ENCODE results near the gene KLKB1. TPM values are rescaled to one million over a fixed set of nuclear protein-coding genes. Genes with fewer than 3 reads are reported as not detected.

KLKB1 gene
- total and polyA plus RNA-seq, 9 donors = 0.18 to 1.8 (median 0.60) TPM

GRCh38 chr4:186297013-186297645 lies 69.8 kb downstream of the KLKB1 start:
- no peaks in the 10 kb centered on the region for H3K9me3 ChIP-seq
- H3K27me3 ChIP-seq = no peaks in the 10 kb centered on the region
- H3K27ac ChIP-seq = no peak overlapping the region
- H3K4me3 ChIP-seq = no peak overlapping the region
- H3K36me3 ChIP-seq = no peaks in the 10 kb centered on the region
- 39 to 51% (median 44%) methylated on average over 21 of the region's 21 CpGs for WGBS, 3 donors
- H3K4me1 ChIP-seq (ENCODE audit: insufficient read depth) = no peaks in the 10 kb centered on the region
- TF ChIP-seq EP300 (IDR thresholded peaks at IDR 0.05) (no peak), POLR2A (IDR thresholded peaks at IDR 0.05) (no peak), CTCF (IDR thresholded peaks at IDR 0.05) (peak in 2 of 3 donors; percentile 26 to 33)
- DNase-seq = no peak
- intact Hi-C loops (cut with DNase I) = loop anchor here in 2 of 4 donors (5.0 to 10.0 kb wide), 2 partner anchors 288 to 290 kb away; no protein-coding TSS in a partner anchor

GRCh38 chr4:186298031-186298647 lies 70.8 kb downstream of the KLKB1 start:
- H3K9me3 ChIP-seq = no peaks in the 10 kb centered on the region
- WGBS, 3 donors = 20 to 43% (median 31%) methylated on average over 38 to 39 of the region's 39 CpGs
- intact Hi-C loops (cut with DNase I) = loop anchor here in 2 of 4 donors (5.0 to 10.0 kb wide), 2 partner anchors 287 to 289 kb away; no protein-coding TSS in a partner anchor

GRCh38 chr4:186299291-186299690 lies 72.0 kb downstream of the KLKB1 start:
- H3K9me3 ChIP-seq = no peaks in the 10 kb centered on the region
- no peak overlapping the region for H3K27ac ChIP-seq
- intact Hi-C loops (cut with DNase I) = loop anchor here in 2 of 4 donors (5.0 to 10.0 kb wide), 2 partner anchors 286 to 288 kb away; no protein-coding TSS in a partner anchor
- no peaks in the 10 kb centered on the region for H3K4me1 ChIP-seq (ENCODE audit: insufficient read depth)
- no peak for TF ChIP-seq CTCF (IDR thresholded peaks at IDR 0.05)
- TF ChIP-seq EP300 (IDR thresholded peaks at IDR 0.05) = no peak
- no peak for TF ChIP-seq POLR2A (IDR thresholded peaks at IDR 0.05)
- H3K27me3 ChIP-seq = no peaks in the 10 kb centered on the region
- no peak overlapping the region for H3K4me3 ChIP-seq
- 72 to 75% (median 75%) methylated on average over 5 of the region's 5 CpGs for WGBS, 3 donors
- no peak for DNase-seq
- H3K36me3 ChIP-seq = no peaks in the 10 kb centered on the region

More at GRCh38 chr4:186298031-186298647, 70.8 kb downstream of the KLKB1 start:
- no peaks in the 10 kb centered on the region for H3K4me1 ChIP-seq (ENCODE audit: insufficient read depth)
- H3K36me3 ChIP-seq = no peaks in the 10 kb centered on the region
- H3K27me3 ChIP-seq = no peaks in the 10 kb centered on the region
- no peak overlapping the region for H3K4me3 ChIP-seq
- no peak overlapping the region for H3K27ac ChIP-seq
- no peak for TF ChIP-seq EP300 (IDR thresholded peaks at IDR 0.05)
- TF ChIP-seq CTCF (IDR thresholded peaks at IDR 0.05) = no peak
- TF ChIP-seq POLR2A (IDR thresholded peaks at IDR 0.05) = no peak
- no peak for DNase-seq

- 87 to 88% (median 87%) methylated on average over 6 of the region's 6 CpGs for whole genome bisulfite sequencing, 3 donors
- DNase-seq = no peak
- no peaks in the 10 kb centered on the region for H3K4me1 ChIP-seq (ENCODE audit: insufficient read depth)
Observed at GRCh38 chr4:186300659-186301390, 73.5 kb downstream of the KLKB1 start.

More at GRCh38 chr4:186300659-186301390, 73.5 kb downstream of the KLKB1 start:
- no peak overlapping the region for H3K4me3 ChIP-seq
- intact Hi-C loops (cut with DNase I) = loop anchor here in 2 of 4 donors (10.0 kb wide), 2 partner anchors 264 to 284 kb away; no protein-coding TSS in a partner anchor
- H3K36me3 ChIP-seq = no peaks in the 10 kb centered on the region
- no peaks in the 10 kb centered on the region for H3K27me3 ChIP-seq
- no peaks in the 10 kb centered on the region for H3K9me3 ChIP-seq
- H3K27ac ChIP-seq = no peak overlapping the region
- no peak for TF ChIP-seq EP300 (IDR thresholded peaks at IDR 0.05)
- TF ChIP-seq POLR2A (IDR thresholded peaks at IDR 0.05) = no peak
- TF ChIP-seq CTCF (IDR thresholded peaks at IDR 0.05) = no peak
